ENCODE results near the gene SYT6.

Gene SYT6

DNA sequence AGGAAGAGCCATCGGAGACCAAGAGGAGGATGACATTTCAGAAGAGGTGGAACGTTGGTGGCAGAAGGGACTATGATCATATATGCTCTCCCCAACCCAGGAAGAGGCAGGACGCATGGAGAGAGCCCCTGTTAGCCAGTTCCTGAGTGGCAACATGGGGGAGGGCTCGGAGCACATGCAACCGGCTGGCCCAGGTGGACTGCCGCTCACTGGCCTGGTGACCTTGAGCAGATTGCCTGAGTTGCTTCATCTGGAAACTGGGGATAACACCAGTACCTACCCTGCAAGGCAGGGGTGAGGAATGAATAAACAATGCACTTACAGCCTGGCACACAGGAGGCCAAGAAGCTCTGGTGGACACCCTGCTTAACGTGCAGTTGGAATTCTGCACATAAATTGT is 29.0 kb downstream of the SYT6 start:
- no peak for DNase-seq (ENCODE audit: low read depth)
- H3K4me3 ChIP-seq (ENCODE audit: low read depth, low read length), result no peak overlapping the region
- TF ChIP-seq, protein P1, sequence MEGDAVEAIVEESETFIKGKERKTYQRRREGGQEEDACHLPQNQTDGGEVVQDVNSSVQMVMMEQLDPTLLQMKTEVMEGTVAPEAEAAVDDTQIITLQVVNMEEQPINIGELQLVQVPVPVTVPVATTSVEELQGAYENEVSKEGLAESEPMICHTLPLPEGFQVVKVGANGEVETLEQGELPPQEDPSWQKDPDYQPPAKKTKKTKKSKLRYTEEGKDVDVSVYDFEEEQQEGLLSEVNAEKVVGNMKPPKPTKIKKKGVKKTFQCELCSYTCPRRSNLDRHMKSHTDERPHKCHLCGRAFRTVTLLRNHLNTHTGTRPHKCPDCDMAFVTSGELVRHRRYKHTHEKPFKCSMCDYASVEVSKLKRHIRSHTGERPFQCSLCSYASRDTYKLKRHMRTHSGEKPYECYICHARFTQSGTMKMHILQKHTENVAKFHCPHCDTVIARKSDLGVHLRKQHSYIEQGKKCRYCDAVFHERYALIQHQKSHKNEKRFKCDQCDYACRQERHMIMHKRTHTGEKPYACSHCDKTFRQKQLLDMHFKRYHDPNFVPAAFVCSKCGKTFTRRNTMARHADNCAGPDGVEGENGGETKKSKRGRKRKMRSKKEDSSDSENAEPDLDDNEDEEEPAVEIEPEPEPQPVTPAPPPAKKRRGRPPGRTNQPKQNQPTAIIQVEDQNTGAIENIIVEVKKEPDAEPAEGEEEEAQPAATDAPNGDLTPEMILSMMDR (IDR thresholded peaks at IDR 0.05; ENCODE audit: insufficient read depth, low read depth, low read length, missing control alignments), result no peak

DNA sequence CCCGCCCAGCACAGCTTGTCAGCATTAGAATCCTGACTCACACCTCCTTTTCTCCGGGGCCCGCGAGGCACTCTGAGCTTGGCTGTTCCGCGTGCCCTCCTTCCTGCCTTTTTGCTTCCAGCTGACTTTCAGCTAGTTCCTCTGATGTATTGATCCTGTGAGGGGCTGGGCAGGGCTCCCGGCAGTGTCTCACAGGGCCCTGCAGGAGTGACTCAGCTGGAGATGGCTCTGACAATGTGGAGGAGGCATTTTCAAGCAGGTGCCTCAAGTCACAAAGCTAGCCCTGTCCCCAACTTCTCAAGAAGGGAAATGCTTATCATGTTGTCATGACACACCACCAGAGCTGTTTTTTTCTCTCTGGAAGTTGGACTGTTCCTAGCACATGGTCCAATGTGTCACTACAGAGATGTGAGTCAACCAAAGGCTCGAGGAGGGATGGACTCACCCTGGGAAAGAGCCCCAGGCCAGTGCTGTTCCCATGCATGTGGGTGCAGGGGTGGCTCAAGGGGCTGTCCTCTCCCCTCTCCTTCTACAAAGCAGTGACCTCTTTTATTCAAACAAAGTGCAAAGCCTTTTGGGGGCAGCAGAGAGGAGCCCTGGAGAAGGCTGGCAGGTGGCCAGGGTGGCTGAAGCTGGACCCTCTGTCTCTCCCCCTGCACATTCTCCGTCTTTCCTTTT is 30.6 kb downstream of the SYT6 start:
- TF ChIP-seq, protein P1 (IDR thresholded peaks at IDR 0.05; ENCODE audit: insufficient read depth, low read depth, low read length, missing control alignments), result no peak
- DNase-seq (ENCODE audit: low read depth), result no peak
- H3K4me3 ChIP-seq (ENCODE audit: low read depth, low read length), result no peak overlapping the region

DNA sequence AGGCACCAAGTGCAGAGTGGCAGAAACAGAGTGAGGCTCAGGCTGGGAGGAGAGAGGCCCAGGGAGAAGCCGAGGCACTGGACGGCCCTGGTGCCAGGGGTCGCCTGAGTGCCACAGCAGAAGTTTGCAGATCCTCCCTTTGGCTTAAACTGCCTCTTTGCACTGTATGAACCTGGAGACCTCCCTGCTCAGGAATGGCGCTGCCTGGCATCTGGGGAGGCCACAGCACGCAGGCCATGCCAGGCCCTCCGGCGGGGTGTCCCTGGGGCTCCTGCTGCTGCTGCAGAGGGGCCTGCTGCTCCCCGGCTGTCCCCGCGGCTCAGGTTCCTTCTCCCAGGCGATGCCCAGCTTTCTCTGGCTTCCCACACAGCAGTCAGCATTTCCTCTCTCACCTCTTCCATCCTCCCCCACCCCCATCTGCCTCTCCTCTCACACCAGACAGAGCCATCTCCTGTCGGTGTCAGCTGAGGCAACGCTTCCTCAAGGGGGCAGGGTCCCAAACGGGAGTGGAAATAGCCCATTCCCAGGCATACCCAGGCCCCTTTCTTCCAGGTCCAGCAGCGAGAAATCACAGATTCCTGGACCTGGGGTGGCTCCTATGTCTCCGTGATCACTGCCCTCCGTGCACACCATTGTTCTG is 35.2 kb downstream of the SYT6 start:
- DNase-seq (ENCODE audit: low read depth), result no peak
- H3K4me3 ChIP-seq (ENCODE audit: low read depth, low read length), result no peak overlapping the region
- TF ChIP-seq, protein P1 (IDR thresholded peaks at IDR 0.05; ENCODE audit: insufficient read depth, low read depth, low read length, missing control alignments), result no peak

DNA sequence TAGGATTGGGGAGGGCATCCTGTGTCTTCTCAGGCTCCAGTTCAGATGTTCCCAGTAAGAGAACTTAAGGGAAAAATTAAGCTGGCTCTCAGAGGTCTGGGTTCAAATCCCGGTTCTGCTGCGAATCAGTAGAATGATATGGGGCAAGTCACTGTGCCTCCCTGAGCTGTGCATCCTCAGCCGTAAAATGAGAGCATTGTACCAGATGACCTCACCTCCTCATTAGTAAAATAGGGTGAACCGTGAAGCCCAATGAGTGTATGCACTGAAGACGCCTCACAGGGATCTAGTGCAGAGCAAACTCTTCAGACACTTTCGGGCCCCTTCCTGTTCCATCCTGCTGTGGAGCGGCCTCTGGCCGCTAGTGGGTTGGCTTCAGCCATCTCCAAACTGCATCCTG is 36.0 kb downstream of the SYT6 start:
- H3K4me3 ChIP-seq (ENCODE audit: low read depth, low read length), result no peak overlapping the region
- TF ChIP-seq, protein P1 (IDR thresholded peaks at IDR 0.05; ENCODE audit: insufficient read depth, low read depth, low read length, missing control alignments), result no peak
- no peak for DNase-seq (ENCODE audit: low read depth)

DNA sequence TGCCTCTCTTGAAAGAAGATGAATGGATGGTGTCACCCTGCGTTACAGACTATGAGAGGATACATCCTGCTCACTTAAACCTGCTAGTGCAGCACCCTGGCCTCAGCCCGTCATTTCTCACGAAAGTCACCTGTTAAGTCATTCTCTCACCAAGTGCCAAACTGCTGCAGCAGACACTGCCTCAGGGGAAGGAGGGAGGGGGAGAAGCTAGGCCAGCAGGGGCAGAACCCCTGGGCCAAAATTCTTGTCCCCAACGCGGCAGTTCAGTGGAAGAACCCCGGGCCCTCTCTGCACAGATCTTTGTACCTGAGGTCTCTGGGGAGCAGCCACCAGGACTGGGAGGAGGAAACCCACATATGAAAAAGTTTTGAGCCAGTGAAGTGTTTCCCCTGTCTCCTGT is 37.6 kb downstream of the SYT6 start:
- H3K4me3 ChIP-seq (ENCODE audit: low read depth, low read length), result no peak overlapping the region
- TF ChIP-seq, protein P1 (IDR thresholded peaks at IDR 0.05; ENCODE audit: insufficient read depth, low read depth, low read length, missing control alignments), result no peak
- peak; percentile 21 for DNase-seq (ENCODE audit: low read depth)

DNA sequence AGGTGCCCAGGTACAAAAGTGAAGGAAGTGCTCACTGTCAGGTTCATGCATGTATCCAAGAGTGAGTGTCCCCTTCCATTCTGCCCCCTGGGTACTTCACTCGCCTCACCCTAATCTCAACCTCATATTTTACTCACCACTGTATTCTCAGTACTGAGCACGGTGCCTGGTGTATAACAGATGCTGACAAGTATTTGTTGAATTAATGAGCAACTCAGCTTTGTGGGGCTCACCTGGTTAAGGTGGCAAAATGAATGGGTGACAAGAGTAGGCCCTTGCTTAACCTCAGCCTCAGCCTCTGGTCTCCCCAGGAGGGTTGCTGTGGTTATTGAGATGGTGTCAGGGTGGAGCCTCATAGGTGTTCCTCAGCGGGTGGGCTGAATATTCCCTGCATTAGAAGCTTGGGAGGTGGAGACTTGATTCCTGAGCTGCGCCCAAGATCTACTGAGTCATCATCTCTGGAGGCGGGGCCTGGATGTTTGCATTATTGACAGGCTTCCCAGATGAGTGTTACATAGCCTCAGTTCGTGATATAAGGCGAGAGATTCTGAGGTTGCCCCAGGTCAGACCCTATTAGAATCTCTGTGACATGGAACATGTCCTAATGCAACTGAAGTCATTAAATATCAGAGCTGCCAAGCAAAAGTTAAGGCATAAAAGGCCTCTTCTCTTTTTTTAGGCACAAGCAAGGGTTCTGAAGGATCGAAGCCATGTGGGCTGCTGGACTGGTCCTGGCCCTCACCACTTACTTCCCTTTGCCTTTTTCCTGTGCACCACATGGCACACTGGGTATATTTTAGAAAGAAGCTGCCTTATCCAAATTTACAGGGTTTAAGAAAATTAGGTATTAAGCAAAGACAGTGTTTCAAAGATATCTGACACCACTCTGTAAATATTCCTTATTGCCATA is 39.2 kb downstream of the SYT6 start:
- no peak for DNase-seq (ENCODE audit: low read depth)
- no peak overlapping the region for H3K4me3 ChIP-seq (ENCODE audit: low read depth, low read length)
- TF ChIP-seq, protein P1 (IDR thresholded peaks at IDR 0.05; ENCODE audit: insufficient read depth, low read depth, low read length, missing control alignments), result no peak
